Measurements from ENCODE around the gene TMEM61.

Gene TMEM61

DNA sequence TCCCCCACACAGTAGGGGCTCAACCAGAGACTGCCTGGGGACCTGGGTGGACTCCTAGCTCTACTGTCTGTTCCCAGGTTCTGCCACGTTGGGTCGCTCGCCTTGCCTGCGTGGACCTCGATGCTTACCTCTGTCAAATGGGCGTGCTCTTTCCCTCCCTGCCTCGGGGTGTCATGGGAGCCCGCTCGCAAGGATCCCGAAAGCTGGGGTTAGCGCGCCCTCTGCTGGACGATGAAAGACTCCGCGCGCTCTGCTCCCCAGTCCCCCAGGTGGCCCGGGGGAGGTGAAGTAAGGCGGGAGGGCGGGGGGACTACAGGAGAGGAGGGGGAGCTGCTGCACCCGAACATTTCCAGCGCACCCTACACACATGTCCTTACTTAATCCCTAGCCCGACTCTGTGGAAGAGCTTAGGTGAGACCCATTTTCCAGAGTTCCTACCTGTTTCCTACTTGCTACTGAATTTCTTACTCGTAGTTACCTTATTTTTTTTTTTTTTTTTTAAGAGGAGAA is 16.0 kb downstream of the TMEM61 start:
- Histone ChIP-seq H3K36me3 (ENCODE audit: insufficient read depth, low read length) (no peaks in the 10 kb centered on the region), H3K9me3 (ENCODE audit: low read length) (no peaks in the 10 kb centered on the region), H3K4me1 (ENCODE audit: insufficient read depth, low read length, severe bottlenecking) (peaks cover 11% of the 10 kb centered on the region), H3K79me2 (ENCODE audit: insufficient read depth, low read length) (no peaks in the 10 kb centered on the region), H3F3A (ENCODE audit: insufficient read depth, low read length) (no peaks in the 10 kb centered on the region), H4K20me1 (ENCODE audit: insufficient read depth, low read length) (no peaks in the 10 kb centered on the region), H3K27ac (ENCODE audit: low read depth, low read length, poor library complexity, severe bottlenecking) (no peak overlapping the region), H3K9ac (ENCODE audit: low read length) (no peak overlapping the region), H3K27me3 (ENCODE audit: insufficient read depth, low read length) (peaks cover 3% of the 10 kb centered on the region; the same call in 1 of the 2 replicates), H3K9me2 (ENCODE audit: low read depth, low read length) (no peaks in the 10 kb centered on the region), H3K4me3 (ENCODE audit: low read depth, low read length, poor library complexity, severe bottlenecking) (no peak overlapping the region), H3K4me2 (ENCODE audit: low read length) (no peak overlapping the region; the same call in 1 of the 2 replicates), H2AFZ (ENCODE audit: low read length) (no peak overlapping the region)
- no peak for TF ChIP-seq EZH2 (IDR thresholded peaks at IDR 0.05; ENCODE audit: borderline replicate concordance, low read length)
- TF ChIP-seq, protein P1, sequence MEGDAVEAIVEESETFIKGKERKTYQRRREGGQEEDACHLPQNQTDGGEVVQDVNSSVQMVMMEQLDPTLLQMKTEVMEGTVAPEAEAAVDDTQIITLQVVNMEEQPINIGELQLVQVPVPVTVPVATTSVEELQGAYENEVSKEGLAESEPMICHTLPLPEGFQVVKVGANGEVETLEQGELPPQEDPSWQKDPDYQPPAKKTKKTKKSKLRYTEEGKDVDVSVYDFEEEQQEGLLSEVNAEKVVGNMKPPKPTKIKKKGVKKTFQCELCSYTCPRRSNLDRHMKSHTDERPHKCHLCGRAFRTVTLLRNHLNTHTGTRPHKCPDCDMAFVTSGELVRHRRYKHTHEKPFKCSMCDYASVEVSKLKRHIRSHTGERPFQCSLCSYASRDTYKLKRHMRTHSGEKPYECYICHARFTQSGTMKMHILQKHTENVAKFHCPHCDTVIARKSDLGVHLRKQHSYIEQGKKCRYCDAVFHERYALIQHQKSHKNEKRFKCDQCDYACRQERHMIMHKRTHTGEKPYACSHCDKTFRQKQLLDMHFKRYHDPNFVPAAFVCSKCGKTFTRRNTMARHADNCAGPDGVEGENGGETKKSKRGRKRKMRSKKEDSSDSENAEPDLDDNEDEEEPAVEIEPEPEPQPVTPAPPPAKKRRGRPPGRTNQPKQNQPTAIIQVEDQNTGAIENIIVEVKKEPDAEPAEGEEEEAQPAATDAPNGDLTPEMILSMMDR (IDR thresholded peaks at IDR 0.05; ENCODE audit: low read length): peak; percentile 92

DNA sequence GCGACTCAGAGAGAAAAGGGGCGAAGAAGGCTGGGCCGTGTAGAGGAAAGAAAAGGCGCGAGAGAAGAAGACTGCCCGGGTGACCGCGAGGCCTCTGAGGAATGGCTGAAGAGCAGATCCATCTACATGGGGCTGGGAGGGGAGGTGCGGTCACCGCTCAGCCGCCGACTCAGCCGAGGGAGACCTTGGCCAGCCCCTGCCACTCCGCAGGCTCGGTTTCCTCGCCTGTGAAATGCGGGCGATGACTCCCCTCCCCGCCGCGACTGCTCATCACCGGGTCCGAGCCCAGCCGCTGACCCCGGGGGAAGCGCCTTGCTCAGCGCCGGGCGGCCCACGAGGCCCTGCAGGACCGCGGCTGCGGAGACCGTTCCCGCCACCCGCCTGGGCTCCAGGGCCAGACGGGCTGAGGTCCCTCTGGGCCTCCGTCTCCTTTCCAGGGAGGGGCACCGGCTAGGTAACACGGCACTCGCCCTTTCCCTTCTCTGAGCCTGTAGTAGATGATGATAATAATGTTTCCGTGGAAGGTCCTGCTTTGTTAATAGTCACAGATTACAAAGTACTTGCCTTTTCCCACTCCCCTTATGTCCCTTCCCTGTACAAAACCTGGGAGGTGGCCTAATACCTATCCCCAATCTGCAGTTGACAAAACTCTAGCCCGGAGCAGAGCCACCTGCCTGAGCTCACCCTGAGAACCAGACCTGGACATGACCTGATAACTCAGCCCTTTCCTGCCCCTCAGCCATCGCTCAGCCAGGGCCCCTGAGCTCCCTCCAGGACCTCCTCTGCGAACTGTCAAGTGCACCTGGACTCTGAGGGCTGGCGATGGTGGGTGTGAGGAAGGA is 16.7 kb downstream of the TMEM61 start:
- H2AFZ ChIP-seq (ENCODE audit: low read length): no peak overlapping the region

DNA sequence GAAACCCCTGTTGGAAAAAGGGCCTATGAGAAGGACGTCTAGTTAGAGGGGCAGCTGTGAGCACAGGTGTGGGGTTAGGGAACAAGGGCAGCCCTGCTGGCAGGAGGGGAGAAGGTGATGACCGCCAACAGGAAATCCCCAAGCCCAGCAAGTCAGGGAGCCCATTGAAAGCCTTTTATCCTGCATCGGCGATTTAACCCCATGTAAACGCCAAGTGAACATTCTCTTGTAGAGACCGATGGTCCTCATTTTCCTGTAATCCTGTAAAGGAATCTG is 17.2 kb downstream of the TMEM61 start:
- Histone ChIP-seq H3F3A (ENCODE audit: insufficient read depth, low read length) (no peaks in the 10 kb centered on the region), H4K20me1 (ENCODE audit: insufficient read depth, low read length) (no peaks in the 10 kb centered on the region), H3K4me1 (ENCODE audit: insufficient read depth, low read length, severe bottlenecking) (peaks cover 11% of the 10 kb centered on the region), H3K9me3 (ENCODE audit: low read length) (no peaks in the 10 kb centered on the region), H3K27ac (ENCODE audit: low read depth, low read length, poor library complexity, severe bottlenecking) (no peak overlapping the region), H3K9me2 (ENCODE audit: low read depth, low read length) (no peaks in the 10 kb centered on the region), H2AFZ (ENCODE audit: low read length) (no peak overlapping the region), H3K4me2 (ENCODE audit: low read length) (no peak overlapping the region), H3K79me2 (ENCODE audit: insufficient read depth, low read length) (no peaks in the 10 kb centered on the region), H3K9ac (ENCODE audit: low read length) (no peak overlapping the region), H3K4me3 (ENCODE audit: low read depth, low read length, poor library complexity, severe bottlenecking) (no peak overlapping the region), H3K36me3 (ENCODE audit: insufficient read depth, low read length) (no peaks in the 10 kb centered on the region), H3K27me3 (ENCODE audit: insufficient read depth, low read length) (peaks cover 3% of the 10 kb centered on the region; the same call in 1 of the 2 replicates)
- no peak for TF ChIP-seq EZH2 (IDR thresholded peaks at IDR 0.05; ENCODE audit: borderline replicate concordance, low read length)

More for the DNA sequence above, 16.7 kb downstream of the TMEM61 start:
- Histone ChIP-seq H3F3A (ENCODE audit: insufficient read depth, low read length) (no peaks in the 10 kb centered on the region), H3K4me1 (ENCODE audit: insufficient read depth, low read length, severe bottlenecking) (peaks cover 11% of the 10 kb centered on the region), H3K9me3 (ENCODE audit: low read length) (no peaks in the 10 kb centered on the region), H3K27me3 (ENCODE audit: insufficient read depth, low read length) (peaks cover 3% of the 10 kb centered on the region; the same call in 1 of the 2 replicates), H3K9me2 (ENCODE audit: low read depth, low read length) (no peaks in the 10 kb centered on the region), H4K20me1 (ENCODE audit: insufficient read depth, low read length) (no peaks in the 10 kb centered on the region), H3K9ac (ENCODE audit: low read length) (no peak overlapping the region), H3K4me3 (ENCODE audit: low read depth, low read length, poor library complexity, severe bottlenecking) (no peak overlapping the region), H3K27ac (ENCODE audit: low read depth, low read length, poor library complexity, severe bottlenecking) (no peak overlapping the region), H3K79me2 (ENCODE audit: insufficient read depth, low read length) (no peaks in the 10 kb centered on the region), H3K4me2 (ENCODE audit: low read length) (no peak overlapping the region), H3K36me3 (ENCODE audit: insufficient read depth, low read length) (no peaks in the 10 kb centered on the region)
- TF ChIP-seq EZH2 (IDR thresholded peaks at IDR 0.05; ENCODE audit: borderline replicate concordance, low read length): no peak
- TF ChIP-seq, protein P1 (IDR thresholded peaks at IDR 0.05; ENCODE audit: low read length): no peak
